Coronary artery (tissue), 2 donors: ENCODE results near the gene COL6A1.

Experiments
- DNase-seq: peaks from one replicate; pipeline ENCODE4 v3.0.0-alpha.2; 2017; ENCODE audit warnings: low spot score
- H3K27ac ChIP-seq, 2 donors: fragments of 200-600 bp; sonication (generic); one replicate each; pipeline ENCODE4 v1.5.1; 2016 to 2019
- H3K4me3 ChIP-seq: fragments of 200-600 bp; sonication (generic); 2 replicates; pipeline ENCODE4 v1.5.1; 2016; ENCODE audit warnings: mild to moderate bottlenecking, moderate library complexity
- CTCF ChIP-seq: fragments of 200-600 bp; sonication (generic); IDR thresholded peaks from one replicate; pipeline ENCODE4 v1.5.1; 2019; ENCODE audit warnings: antibody characterized with exemption

Gene COL6A1

GRCh38 chr21:46037331-46038325 lies 56.1 kb downstream of the COL6A1 start:
- no peak for TF ChIP-seq CTCF
- no peak for DNase-seq
- H3K27ac ChIP-seq: peak overlapping the region in 1 of 2 donors; percentile 78
- no peak overlapping the region for H3K4me3 ChIP-seq

GRCh38 chr21:46038341-46038829 lies 56.8 kb downstream of the COL6A1 start:
- peak overlapping the region; percentile 36 to 78 for H3K27ac ChIP-seq
- no peak overlapping the region for H3K4me3 ChIP-seq
- no peak for TF ChIP-seq CTCF
- no peak for DNase-seq

- Histone ChIP-seq H3K27ac (peak overlapping the region; percentile 36 to 78), H3K4me3 (no peak overlapping the region)
- peak; percentile 84 for DNase-seq
- TF ChIP-seq CTCF: no peak
These were observed 57.4 kb downstream of the COL6A1 start for GRCh38 chr21:46038871-46039397.

GRCh38 chr21:46039891-46040660 lies 58.5 kb downstream of the COL6A1 start:
- Histone ChIP-seq H3K27ac (no peak overlapping the region), H3K4me3 (no peak overlapping the region)
- DNase-seq: no peak
- no peak for TF ChIP-seq CTCF

- no peak overlapping the region for H3K27ac ChIP-seq
- TF ChIP-seq CTCF: no peak
- H3K4me3 ChIP-seq: no peak overlapping the region
- DNase-seq: no peak
These were observed 59.1 kb downstream of the COL6A1 start for GRCh38 chr21:46040707-46041106.

- H3K27ac ChIP-seq: no peak overlapping the region
- no peak for TF ChIP-seq CTCF
- H3K4me3 ChIP-seq: no peak overlapping the region
- no peak for DNase-seq
These were observed 59.6 kb downstream of the COL6A1 start for GRCh38 chr21:46041183-46041582.
